Gastroesophageal sphincter (tissue), 3 donors: Measurements from ENCODE around the gene PCSK5.

ENCODE experiments used
- POLR2A ChIP-seq, 2 donors: fragments of 450-650 bp; IDR thresholded peaks; one replicate each; pipeline ENCODE4 v1.6.1; 2017; ENCODE audit warnings: antibody characterized with exemption in 2 of 2, mild to moderate bottlenecking in 2 of 2, moderate library complexity in 1 of 2
- POLR2AphosphoS5 ChIP-seq: sonication (generic); formaldehyde crosslinking; IDR thresholded peaks from one replicate; pipeline ENCODE4 v1.6.1; 2017; ENCODE audit warnings: antibody characterized with exemption
- TF ChIP-seq, protein P1 (sequence below), 4 experiments: fragments of 200-600 bp in 2 of 4; fragments of 450-650 bp in 2 of 4; sonication (generic) in 1 of 4; IDR thresholded peaks; one replicate each; pipeline ENCODE4 v1.5.1; 2017 to 2019; ENCODE audit warnings: antibody characterized with exemption in 4 of 4, mild to moderate bottlenecking in 2 of 4, moderate library complexity in 2 of 4

GRCh38 chr9:75906531-75906930 lies 16.1 kb downstream of the PCSK5 start:
- TF ChIP-seq, protein P1, sequence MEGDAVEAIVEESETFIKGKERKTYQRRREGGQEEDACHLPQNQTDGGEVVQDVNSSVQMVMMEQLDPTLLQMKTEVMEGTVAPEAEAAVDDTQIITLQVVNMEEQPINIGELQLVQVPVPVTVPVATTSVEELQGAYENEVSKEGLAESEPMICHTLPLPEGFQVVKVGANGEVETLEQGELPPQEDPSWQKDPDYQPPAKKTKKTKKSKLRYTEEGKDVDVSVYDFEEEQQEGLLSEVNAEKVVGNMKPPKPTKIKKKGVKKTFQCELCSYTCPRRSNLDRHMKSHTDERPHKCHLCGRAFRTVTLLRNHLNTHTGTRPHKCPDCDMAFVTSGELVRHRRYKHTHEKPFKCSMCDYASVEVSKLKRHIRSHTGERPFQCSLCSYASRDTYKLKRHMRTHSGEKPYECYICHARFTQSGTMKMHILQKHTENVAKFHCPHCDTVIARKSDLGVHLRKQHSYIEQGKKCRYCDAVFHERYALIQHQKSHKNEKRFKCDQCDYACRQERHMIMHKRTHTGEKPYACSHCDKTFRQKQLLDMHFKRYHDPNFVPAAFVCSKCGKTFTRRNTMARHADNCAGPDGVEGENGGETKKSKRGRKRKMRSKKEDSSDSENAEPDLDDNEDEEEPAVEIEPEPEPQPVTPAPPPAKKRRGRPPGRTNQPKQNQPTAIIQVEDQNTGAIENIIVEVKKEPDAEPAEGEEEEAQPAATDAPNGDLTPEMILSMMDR (IDR thresholded peaks at IDR 0.05): no peak
- no peak for TF ChIP-seq POLR2AphosphoS5
- TF ChIP-seq POLR2A (IDR thresholded peaks at IDR 0.05): no peak
